Measurements from ENCODE around the gene PDZD7. TPM values are rescaled to one million over a fixed set of nuclear protein-coding genes. Genes with fewer than 3 reads are reported as not detected.

PDZD7 gene
- total RNA-seq, 1 donor from 2014 or later = 0.04 TPM

- ATAC-seq = no peak
These were observed 67.1 kb downstream of the PDZD7 start for GRCh38 chr10:100963826-100964225.

GRCh38 chr10:100962351-100963080 is 68.4 kb downstream of the PDZD7 start:
- no peak for ATAC-seq

- ATAC-seq = no peak
These were observed 70.7 kb downstream of the PDZD7 start for GRCh38 chr10:100960251-100960650.

Other genes starting within 250 kb of the PDZD7 start
- gene SLF2, start 118.2 kb downstream of the PDZD7 start, total RNA-seq = 11.5 TPM
- gene SEMA4G, start 61.6 kb downstream of the PDZD7 start, total RNA-seq = 0.96 TPM
- gene MRPL43, start 43.6 kb downstream of the PDZD7 start, total RNA-seq = 72.7 TPM
- 5.7 TPM for gene TWNK, start 43.6 kb downstream of the PDZD7 start, total RNA-seq
- gene LZTS2, start 31.3 kb downstream of the PDZD7 start, total RNA-seq = 23.0 TPM
- gene SFXN3, start 105 bp upstream of the PDZD7 start, total RNA-seq = 4.9 TPM
- gene KAZALD1, start 30.9 kb upstream of the PDZD7 start, total RNA-seq = 4.1 TPM
- not detected for gene TLX1, start 100.2 kb upstream of the PDZD7 start, total RNA-seq
- not detected for gene LBX1, start 198.3 kb upstream of the PDZD7 start, total RNA-seq

Measured in esophagus mucosa (tissue), 1 donor.